Transverse colon (tissue), 4 donors: ENCODE results near the gene TMEM74B. TPM values are rescaled to one million over a fixed set of nuclear protein-coding genes. Genes with fewer than 3 reads are reported as not detected.

Experiments
- DNase-seq: peaks from one replicate; pipeline ENCODE4 v3.0.0-alpha.2; 2019
- H3K27ac ChIP-seq, 4 donors: fragments of 200-600 bp; sonication (generic); 2 replicates each; pipeline ENCODE4 v1.5.1; 2016 to 2018; ENCODE audit warnings: inconsistent platforms in 4 of 4
- H3K27me3 ChIP-seq: fragments of 200-600 bp; sonication (generic); 2 replicates; pipeline ENCODE4 v1.5.1; 2017; ENCODE audit warnings: inconsistent platforms
- H3K36me3 ChIP-seq, 4 donors: fragments of 200-600 bp; sonication (generic); 2 replicates each; pipeline ENCODE4 v1.5.1; 2017 to 2019; ENCODE audit warnings: inconsistent platforms in 4 of 4
- H3K4me1 ChIP-seq, 4 donors: fragments of 200-600 bp; sonication (generic); 2 replicates each; pipeline ENCODE4 v1.5.1; 2017 to 2020; ENCODE audit warnings: inconsistent platforms in 4 of 4
- H3K4me3 ChIP-seq, 4 donors: fragments of 200-600 bp; sonication (generic); 1 replicate in 1 of 4; 2 replicates in 3 of 4; pipeline versions ENCODE4 v1.5.1 to v1.6.1; 2017 to 2019; ENCODE audit warnings: inconsistent platforms in 4 of 4
- H3K9me3 ChIP-seq, 2 donors: fragments of 200-600 bp; sonication (generic); 2 replicates each; pipeline ENCODE4 v1.5.1; 2017 to 2019; ENCODE audit warnings: inconsistent platforms in 2 of 2
- EP300 ChIP-seq: sonication (generic); formaldehyde crosslinking; IDR thresholded peaks from one replicate; pipeline ENCODE4 v1.6.1; 2017; ENCODE audit warnings: antibody characterized with exemption, low read depth
- POLR2A ChIP-seq: fragments of 450-650 bp; IDR thresholded peaks from one replicate; pipeline ENCODE4 v1.6.1; 2016; ENCODE audit warnings: antibody characterized with exemption, mild to moderate bottlenecking, moderate library complexity
- POLR2AphosphoS5 ChIP-seq, 3 donors: sonication (generic); formaldehyde crosslinking; IDR thresholded peaks; one replicate each; pipeline ENCODE4 v1.6.1; 2016; ENCODE audit warnings: antibody characterized with exemption in 3 of 3
- WGBS, 2 donors: methylation state at CpG; one replicate each; pipeline ENCODE4 v1.1.5; 2018; ENCODE audit warnings: low coverage in 1 of 2; 5-methylcytosine and 5-hydroxymethylcytosine counted together
- in situ Hi-C, 4 donors: fragments of 200-750 bp; cut with MboI; loops; one replicate each; pipeline versions ENCODE4 v1.15.0 to v1.15.1; 2017; ENCODE audit warnings: low sequenced_read_pairs in 3 of 4, low pct_ligation_motif_present in 1 of 4, low pct_unique_long_range_greater_than_20kb in 1 of 4
- intact Hi-C: fragments of 100-400 bp; cut with DNase I; formaldehyde crosslinking; loops from one replicate; pipeline ENCODE4 v1.15.1; 2023; ENCODE audit warnings: low total_unique reads
- total RNA-seq, 4 donors: library from RNA; depleted of rRNA; stranded (reverse); fragments of >200 nt; gene quantifications; one replicate each; pipeline ENCODE4 v1.1.0, GENCODE V29; 2016
- TF ChIP-seq, protein P1 (sequence below), 5 experiments: fragments of 200-600 bp in 3 of 5; fragments of 450-650 bp in 2 of 5; sonication (generic) in 3 of 5; IDR thresholded peaks; 1 replicate in 2 of 5; 2 replicates in 3 of 5; pipeline ENCODE4 v1.5.1; 2016 to 2017; ENCODE audit warnings: antibody characterized with exemption in 5 of 5, inconsistent platforms in 3 of 5, mild to moderate bottlenecking in 2 of 5, moderate library complexity in 1 of 5

TMEM74B gene
- total RNA-seq, 4 donors from 2014 or later = 0.96 to 10.5 (median 4.0) TPM; not detected in 1

DNA sequence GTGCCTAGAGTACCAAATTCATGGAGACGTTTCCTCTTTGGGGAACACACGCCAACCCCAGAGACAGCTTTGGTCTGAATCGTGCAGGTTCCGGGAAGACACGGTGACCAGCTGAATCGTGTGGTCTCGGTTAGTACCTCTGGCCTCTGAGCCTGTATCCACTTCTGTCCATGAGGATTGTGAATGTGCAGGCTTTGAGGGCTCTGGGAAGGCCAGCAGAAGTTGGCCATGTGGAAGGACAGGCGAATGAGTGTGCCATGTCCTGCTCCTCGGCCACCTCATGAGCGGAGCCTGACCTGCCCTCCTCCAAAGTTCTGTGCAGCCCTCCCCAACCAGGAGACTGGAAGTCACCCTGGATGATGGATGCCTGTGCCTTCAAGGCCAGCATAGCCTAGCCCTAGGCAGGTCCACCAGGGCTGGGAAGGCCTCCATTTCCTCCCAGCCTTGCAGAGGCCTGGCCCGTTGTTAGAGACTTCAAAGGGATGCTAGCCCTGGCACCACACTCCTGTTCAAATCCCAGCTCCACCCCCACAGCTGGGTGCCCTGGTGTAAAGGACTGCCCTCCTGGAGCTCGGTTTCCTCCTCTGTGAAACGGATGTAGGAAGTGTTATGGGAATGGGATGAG, 1.7 kb upstream of the TMEM74B start:
- no peak overlapping the region for H3K27ac ChIP-seq

GRCh38 chr20:1185790-1186334, 1.1 kb upstream of the TMEM74B start:
- TF ChIP-seq, protein P1, sequence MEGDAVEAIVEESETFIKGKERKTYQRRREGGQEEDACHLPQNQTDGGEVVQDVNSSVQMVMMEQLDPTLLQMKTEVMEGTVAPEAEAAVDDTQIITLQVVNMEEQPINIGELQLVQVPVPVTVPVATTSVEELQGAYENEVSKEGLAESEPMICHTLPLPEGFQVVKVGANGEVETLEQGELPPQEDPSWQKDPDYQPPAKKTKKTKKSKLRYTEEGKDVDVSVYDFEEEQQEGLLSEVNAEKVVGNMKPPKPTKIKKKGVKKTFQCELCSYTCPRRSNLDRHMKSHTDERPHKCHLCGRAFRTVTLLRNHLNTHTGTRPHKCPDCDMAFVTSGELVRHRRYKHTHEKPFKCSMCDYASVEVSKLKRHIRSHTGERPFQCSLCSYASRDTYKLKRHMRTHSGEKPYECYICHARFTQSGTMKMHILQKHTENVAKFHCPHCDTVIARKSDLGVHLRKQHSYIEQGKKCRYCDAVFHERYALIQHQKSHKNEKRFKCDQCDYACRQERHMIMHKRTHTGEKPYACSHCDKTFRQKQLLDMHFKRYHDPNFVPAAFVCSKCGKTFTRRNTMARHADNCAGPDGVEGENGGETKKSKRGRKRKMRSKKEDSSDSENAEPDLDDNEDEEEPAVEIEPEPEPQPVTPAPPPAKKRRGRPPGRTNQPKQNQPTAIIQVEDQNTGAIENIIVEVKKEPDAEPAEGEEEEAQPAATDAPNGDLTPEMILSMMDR (IDR thresholded peaks at IDR 0.05) = peak; percentile 33 to 52 (median 43)
- no peak for TF ChIP-seq POLR2A
- Histone ChIP-seq H3K9me3 (no peaks in the 10 kb centered on the region), H3K27me3 (peaks cover 25% of the 10 kb centered on the region), H3K27ac (no peak overlapping the region), H3K36me3 (no peaks in the 10 kb centered on the region), H3K4me1 (peaks cover 7 to 24% (median 22%) of the 10 kb centered on the region in 4 donors), H3K4me3 (peak overlapping the region; percentile 11 to 53 (median 42))
- intact Hi-C loops (no loop called here), in situ Hi-C loops (no loop called here)
- 8 to 20% methylated on average over 1 to 20 of the region's 20 CpGs for WGBS, 2 donors
- peak; percentile 55 for DNase-seq

More for the DNA sequence above, 1.7 kb upstream of the TMEM74B start:
- TF ChIP-seq POLR2AphosphoS5 (IDR thresholded peaks at IDR 0.05) (no peak), EP300 (no peak), POLR2A (no peak)
- TF ChIP-seq, protein P1 (IDR thresholded peaks at IDR 0.05) = no peak
- Histone ChIP-seq H3K9me3 (no peaks in the 10 kb centered on the region), H3K36me3 (no peaks in the 10 kb centered on the region), H3K27me3 (peaks cover 25% of the 10 kb centered on the region), H3K4me3 (no peak overlapping the region), H3K4me1 (peaks cover 7 to 24% (median 22%) of the 10 kb centered on the region in 4 donors)
- no peak for DNase-seq
- 17 to 73% methylated on average over 1 to 12 of the region's 13 CpGs for WGBS, 2 donors
- in situ Hi-C loops = no loop called here
- intact Hi-C loops = no loop called here

GRCh38 chr20:1185316-1185741, 548 bp upstream of the TMEM74B start:
- Histone ChIP-seq H3K27ac (peak overlapping the region in 1 of 4 donors; percentile 17), H3K4me3 (peak overlapping the region; percentile 11 to 53 (median 42)), H3K27me3 (peaks cover 25% of the 10 kb centered on the region), H3K36me3 (no peaks in the 10 kb centered on the region), H3K4me1 (peaks cover 7 to 24% (median 22%) of the 10 kb centered on the region in 4 donors), H3K9me3 (no peaks in the 10 kb centered on the region)
- DNase-seq = no peak
- in situ Hi-C loops = no loop called here
- no CpG with 5 or more reads among the region's 54 CpGs for WGBS, 2 donors
- TF ChIP-seq, protein P1 (IDR thresholded peaks at IDR 0.05) = no peak
- no peak for TF ChIP-seq POLR2A
- TF ChIP-seq POLR2AphosphoS5 (IDR thresholded peaks at IDR 0.05) = no peak
- TF ChIP-seq EP300 = no peak
- intact Hi-C loops = no loop called here

GRCh38 chr20:1184260-1184637, 532 bp downstream of the TMEM74B start:
- Histone ChIP-seq H3K36me3 (no peaks in the 10 kb centered on the region), H3K27me3 (peaks cover 25% of the 10 kb centered on the region), H3K27ac (no peak overlapping the region), H3K9me3 (no peaks in the 10 kb centered on the region), H3K4me3 (no peak overlapping the region), H3K4me1 (peaks cover 7 to 24% (median 22%) of the 10 kb centered on the region in 4 donors)
- 29% methylated on average over 13 of the region's 13 CpGs; no CpG with 5 or more reads in 1 of the 2 donors for WGBS, 2 donors
- in situ Hi-C loops (no loop called here), intact Hi-C loops (no loop called here)
- no peak for DNase-seq
- TF ChIP-seq POLR2AphosphoS5 (IDR thresholded peaks at IDR 0.05) (no peak), POLR2A (no peak), EP300 (no peak)
- TF ChIP-seq, protein P1 (IDR thresholded peaks at IDR 0.05) = no peak
